Left ventricle myocardium inferior (tissue), 1 donor: ENCODE measurements around the gene TBC1D19. TPM values are rescaled to one million over a fixed set of nuclear protein-coding genes. Genes with fewer than 3 reads are reported as not detected.

Experiments used
- total RNA-seq: library from RNA; stranded (reverse); fragmentation: NEBNext Ultra II Directional; extraction: Animal tissue kit (Norgen Biotek cat#: 25700); gene quantifications from one replicate; pipeline ENCODE4 v1.2.1, GENCODE V29; 2021
- donor health status: DM: no; HTN: yes; CAD: no; lungs with severe emphysema.

Gene TBC1D19
- total RNA-seq, 1 donor from 2014 or later = 8.6 TPM

Other genes with a start within 250 kb of the TBC1D19 start
- gene CCKAR, start 93.6 kb upstream of the TBC1D19 start, total RNA-seq = not detected